ENCODE measurements around the gene ALPK3.
"Not testable (repeated sequence)": the region's sequence is repeated elsewhere in the genome, so short reads cannot be mapped to it uniquely, and the experiment has no call there.

The ALPK3 gene

GRCh38 chr15:84877701-84878100 is 60.5 kb downstream of the ALPK3 start:
- H3K27ac ChIP-seq (ENCODE audit: low read depth, low read length); H3K4me1 ChIP-seq (ENCODE audit: insufficient read depth, low read length); H3K4me3 ChIP-seq (ENCODE audit: low read length); H3K9me3 ChIP-seq (ENCODE audit: insufficient read depth, low read depth, low read length); H3K36me3 ChIP-seq (ENCODE audit: insufficient read depth, low read length); H3K9ac ChIP-seq (ENCODE audit: low read depth, low read length); H3K27me3 ChIP-seq (ENCODE audit: insufficient read depth, low read length): not testable (repeated sequence)
- WGBS, result 90% methylated on average over 3 of the region's 3 CpGs

GRCh38 chr15:84878504-84878903 is 61.3 kb downstream of the ALPK3 start:
- Histone ChIP-seq H3K27me3 (ENCODE audit: insufficient read depth, low read length) (no peaks in the 10 kb centered on the region), H3K9ac (ENCODE audit: low read depth, low read length) (0 out of 2 replicates have a peak overlapping the region, but pooled peaks have one; percentile 8), H3K4me1 (ENCODE audit: insufficient read depth, low read length) (peaks cover 6% of the 10 kb centered on the region), H3K36me3 (ENCODE audit: insufficient read depth, low read length) (no peaks in the 10 kb centered on the region), H3K4me3 (ENCODE audit: low read length) (no peak overlapping the region), H3K9me3 (ENCODE audit: insufficient read depth, low read depth, low read length) (no peaks in the 10 kb centered on the region), H3K27ac (ENCODE audit: low read depth, low read length) (no peak overlapping the region)
- WGBS, result 66% methylated on average over 4 of the region's 4 CpGs

- Histone ChIP-seq H3K9me3 (ENCODE audit: insufficient read depth, low read depth, low read length) (no peaks in the 10 kb centered on the region), H3K4me3 (ENCODE audit: low read length) (no peak overlapping the region), H3K27me3 (ENCODE audit: insufficient read depth, low read length) (no peaks in the 10 kb centered on the region), H3K36me3 (ENCODE audit: insufficient read depth, low read length) (no peaks in the 10 kb centered on the region), H3K9ac (ENCODE audit: low read depth, low read length) (no peak overlapping the region), H3K4me1 (ENCODE audit: insufficient read depth, low read length) (peaks cover 6% of the 10 kb centered on the region), H3K27ac (ENCODE audit: low read depth, low read length) (no peak overlapping the region)
- WGBS, result 96% methylated on average over 11 of the region's 11 CpGs
Observed at GRCh38 chr15:84879088-84879780, 62.1 kb downstream of the ALPK3 start.

DNA sequence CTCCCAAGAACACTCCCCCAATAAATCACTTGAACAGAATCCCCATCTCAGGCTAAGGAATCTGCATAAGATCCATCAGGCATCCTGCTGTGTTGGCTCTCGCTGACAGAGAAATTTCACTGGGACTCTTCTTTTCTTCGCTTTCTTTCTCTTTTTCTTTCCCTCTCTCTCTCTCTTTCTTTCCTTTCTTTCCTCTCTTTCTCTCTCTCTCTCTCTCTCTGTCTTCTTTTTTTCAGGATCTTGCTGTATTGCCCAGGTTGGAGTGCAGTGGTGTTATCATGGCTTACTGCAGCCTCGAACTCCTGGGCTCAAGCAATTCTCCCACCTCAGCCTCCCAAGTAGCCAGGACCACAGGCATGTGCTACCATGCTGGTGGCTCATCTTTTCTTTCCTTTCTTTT is 62.9 kb downstream of the ALPK3 start:
- WGBS, result 76% methylated on average over 3 of the region's 3 CpGs
- Histone ChIP-seq H3K9ac (ENCODE audit: low read depth, low read length) (no peak overlapping the region), H3K4me3 (ENCODE audit: low read length) (no peak overlapping the region), H3K9me3 (ENCODE audit: insufficient read depth, low read depth, low read length) (no peaks in the 10 kb centered on the region), H3K36me3 (ENCODE audit: insufficient read depth, low read length) (no peaks in the 10 kb centered on the region), H3K4me1 (ENCODE audit: insufficient read depth, low read length) (peaks cover 6% of the 10 kb centered on the region), H3K27ac (ENCODE audit: low read depth, low read length) (no peak overlapping the region), H3K27me3 (ENCODE audit: insufficient read depth, low read length) (no peaks in the 10 kb centered on the region)

GRCh38 chr15:84880822-84881519 is 63.8 kb downstream of the ALPK3 start:
- Histone ChIP-seq H3K27ac (ENCODE audit: low read depth, low read length) (no peak overlapping the region), H3K4me1 (ENCODE audit: insufficient read depth, low read length) (peaks cover 6% of the 10 kb centered on the region), H3K9ac (ENCODE audit: low read depth, low read length) (no peak overlapping the region), H3K36me3 (ENCODE audit: insufficient read depth, low read length) (no peaks in the 10 kb centered on the region), H3K27me3 (ENCODE audit: insufficient read depth, low read length) (no peaks in the 10 kb centered on the region), H3K4me3 (ENCODE audit: low read length) (no peak overlapping the region), H3K9me3 (ENCODE audit: insufficient read depth, low read depth, low read length) (no peaks in the 10 kb centered on the region)
- 93% methylated on average over 8 of the region's 8 CpGs for WGBS

DNA sequence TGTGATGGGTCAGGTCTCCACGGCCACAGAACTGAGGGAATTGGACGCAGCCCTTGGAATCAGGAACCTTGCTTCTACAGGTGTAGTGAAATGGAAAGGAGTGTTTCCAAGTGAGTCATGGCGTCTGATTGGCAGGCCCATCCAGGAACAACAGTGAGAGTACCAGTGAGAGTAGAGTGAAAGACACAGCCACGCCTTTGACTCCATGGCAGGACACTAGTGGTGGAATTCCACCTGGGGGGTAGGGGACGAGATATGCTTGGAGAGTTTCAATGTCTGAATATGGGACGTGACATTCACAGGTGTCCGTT is 64.3 kb downstream of the ALPK3 start:
- H3K4me3 ChIP-seq (ENCODE audit: low read length), result no peak overlapping the region
- H3K27ac ChIP-seq (ENCODE audit: low read depth, low read length), result no peak overlapping the region
- 90% methylated on average over 7 of the region's 7 CpGs for WGBS
- H3K9me3 ChIP-seq (ENCODE audit: insufficient read depth, low read depth, low read length), result no peaks in the 10 kb centered on the region
- H3K27me3 ChIP-seq (ENCODE audit: insufficient read depth, low read length), result no peaks in the 10 kb centered on the region
- H3K9ac ChIP-seq (ENCODE audit: low read depth, low read length), result no peak overlapping the region
- H3K36me3 ChIP-seq (ENCODE audit: insufficient read depth, low read length), result no peaks in the 10 kb centered on the region
- H3K4me1 ChIP-seq (ENCODE audit: insufficient read depth, low read length), result peaks cover 6% of the 10 kb centered on the region

- Histone ChIP-seq H3K9ac (ENCODE audit: low read depth, low read length) (no peak overlapping the region), H3K27ac (ENCODE audit: low read depth, low read length) (no peak overlapping the region), H3K9me3 (ENCODE audit: insufficient read depth, low read depth, low read length) (no peaks in the 10 kb centered on the region), H3K27me3 (ENCODE audit: insufficient read depth, low read length) (no peaks in the 10 kb centered on the region), H3K4me1 (ENCODE audit: insufficient read depth, low read length) (0 out of 2 replicates have a peak, but pooled peaks cover 2% of the 10 kb centered on the region), H3K4me3 (ENCODE audit: low read length) (no peak overlapping the region), H3K36me3 (ENCODE audit: insufficient read depth, low read length) (no peaks in the 10 kb centered on the region)
- WGBS, result 93% methylated on average over 6 of the region's 6 CpGs
Observed at GRCh38 chr15:84883466-84883865, 66.3 kb downstream of the ALPK3 start.

DNA sequence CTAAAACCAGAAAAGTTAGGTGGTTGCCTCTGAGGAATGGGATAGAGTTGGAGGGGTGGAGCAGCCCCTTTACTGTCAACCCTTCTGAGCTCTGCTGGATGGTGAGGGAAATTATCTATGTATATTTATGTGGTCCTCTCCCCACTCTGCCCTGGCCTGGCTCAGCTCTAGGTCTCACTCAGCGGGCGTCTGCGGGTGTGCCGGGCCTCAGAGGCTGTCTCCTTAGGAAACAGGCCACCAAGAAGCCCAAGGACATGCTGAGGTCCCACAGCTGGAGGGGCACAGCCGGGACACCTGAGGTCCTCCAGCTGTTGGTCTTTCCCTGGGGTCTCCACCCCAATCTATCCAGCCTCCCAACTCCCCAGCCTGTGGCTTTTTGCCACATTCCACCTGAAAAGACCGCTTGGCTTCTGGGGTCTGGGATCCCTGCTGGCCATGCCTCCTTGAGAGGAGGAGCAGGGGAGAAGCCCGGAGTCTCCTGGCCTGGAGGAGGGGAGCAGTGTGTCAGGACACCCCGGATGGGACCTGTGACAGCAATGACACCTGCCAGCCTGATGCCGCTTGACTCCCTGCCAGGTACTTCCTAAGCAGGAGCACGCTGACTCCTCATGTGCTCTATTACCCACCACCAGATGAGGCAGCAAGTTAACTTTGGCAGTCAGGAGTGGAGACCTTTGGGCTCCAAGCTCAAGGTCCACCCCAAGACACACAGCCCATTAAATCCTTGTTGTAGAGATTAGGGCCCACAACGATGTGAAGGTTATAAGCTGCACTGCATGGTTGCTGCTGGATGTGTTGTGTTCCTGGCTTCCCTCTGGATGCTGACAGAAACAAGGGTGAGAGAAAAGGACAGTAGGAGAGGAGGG is 67.0 kb downstream of the ALPK3 start, which contains the start of gene SLC28A1:
Gene SLC28A1 (plus strand): TSS at position 747 of the 866 bp plus-strand sequence. CDS start 3,099 bp downstream, outside the sequence.
- Histone ChIP-seq H3K36me3 (ENCODE audit: insufficient read depth, low read length) (no peaks in the 10 kb centered on the region), H3K4me3 (ENCODE audit: low read length) (no peak within 1 kb of the TSS), H3K4me1 (ENCODE audit: insufficient read depth, low read length) (0 out of 2 replicates have a peak, but pooled peaks cover 2% of the 10 kb centered on the region), H3K27me3 (ENCODE audit: insufficient read depth, low read length) (no peaks in the 10 kb centered on the region), H3K27ac (ENCODE audit: low read depth, low read length) (no peak within 1 kb of the TSS), H3K9ac (ENCODE audit: low read depth, low read length) (no peak within 1 kb of the TSS), H3K9me3 (ENCODE audit: insufficient read depth, low read depth, low read length) (no peaks in the 10 kb centered on the region)
- 90% methylated on average over 11 of the region's 11 CpGs for WGBS

GRCh38 chr15:84885801-84886200 is 68.6 kb downstream of the ALPK3 start:
- Histone ChIP-seq H3K9me3 (ENCODE audit: insufficient read depth, low read depth, low read length) (no peaks in the 10 kb centered on the region), H3K9ac (ENCODE audit: low read depth, low read length) (no peak overlapping the region), H3K4me1 (ENCODE audit: insufficient read depth, low read length) (no peaks in the 10 kb centered on the region), H3K27me3 (ENCODE audit: insufficient read depth, low read length) (no peaks in the 10 kb centered on the region), H3K36me3 (ENCODE audit: insufficient read depth, low read length) (no peaks in the 10 kb centered on the region), H3K4me3 (ENCODE audit: low read length) (no peak overlapping the region), H3K27ac (ENCODE audit: low read depth, low read length) (no peak overlapping the region)
- 93% methylated on average over 6 of the region's 7 CpGs for WGBS

- Histone ChIP-seq H3K9me3 (ENCODE audit: insufficient read depth, low read depth, low read length) (no peaks in the 10 kb centered on the region), H3K4me3 (ENCODE audit: low read length) (no peak overlapping the region), H3K27ac (ENCODE audit: low read depth, low read length) (no peak overlapping the region), H3K9ac (ENCODE audit: low read depth, low read length) (no peak overlapping the region), H3K4me1 (ENCODE audit: insufficient read depth, low read length) (no peaks in the 10 kb centered on the region), H3K36me3 (ENCODE audit: insufficient read depth, low read length) (no peaks in the 10 kb centered on the region), H3K27me3 (ENCODE audit: insufficient read depth, low read length) (0 out of 2 replicates have a peak, but pooled peaks cover under 1% of the 10 kb centered on the region)
- WGBS, result 90% methylated on average over 14 of the region's 14 CpGs
Observed at GRCh38 chr15:84886211-84886983, 69.2 kb downstream of the ALPK3 start.
